ENCODE results near the gene TRIM47. TPM values are rescaled to one million over a fixed set of nuclear protein-coding genes. Genes with fewer than 3 reads are reported as not detected.

TRIM47 gene
- total RNA-seq, 1 experiment from 2014 or later, result 86.7 TPM

DNA sequence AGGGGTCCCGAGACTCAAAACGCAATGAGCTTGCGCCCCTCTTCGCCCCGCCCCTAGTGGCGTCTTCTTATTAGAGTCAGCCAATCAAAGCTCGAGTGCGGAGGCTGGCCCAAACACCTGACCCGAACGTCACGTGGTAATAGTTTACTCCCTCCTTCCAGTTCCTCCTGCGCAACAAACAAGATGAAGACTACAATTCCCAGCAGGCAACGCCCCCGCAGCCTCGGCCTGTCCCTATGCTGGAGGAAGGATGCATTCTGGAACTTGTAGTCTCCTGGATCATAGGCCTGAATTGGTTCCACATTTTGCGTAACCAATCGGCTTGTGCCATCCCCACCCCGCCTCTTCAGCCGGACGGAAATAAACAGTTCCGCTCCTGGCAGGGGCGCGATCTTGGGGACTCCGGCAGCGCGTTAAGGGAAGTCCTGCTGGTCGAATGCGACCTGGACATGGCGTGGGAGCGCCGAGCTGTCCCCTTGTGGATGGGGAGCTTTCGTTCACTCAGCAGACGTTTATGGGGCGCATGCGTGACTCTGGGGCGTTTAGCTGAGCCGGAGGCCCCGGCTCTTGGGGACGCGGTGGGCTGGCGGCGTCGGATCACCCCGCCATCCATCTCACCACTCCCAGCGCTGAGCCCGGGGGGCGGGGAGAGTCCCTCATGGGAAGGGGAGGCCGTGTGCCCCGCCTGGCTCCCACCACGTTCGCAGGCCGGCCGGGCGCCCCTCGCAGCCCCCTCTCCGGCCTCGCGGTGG, 22.9 kb downstream of the TRIM47 start, which contains the start of gene WBP2 (continued):
- TF ChIP-seq, protein P1, sequence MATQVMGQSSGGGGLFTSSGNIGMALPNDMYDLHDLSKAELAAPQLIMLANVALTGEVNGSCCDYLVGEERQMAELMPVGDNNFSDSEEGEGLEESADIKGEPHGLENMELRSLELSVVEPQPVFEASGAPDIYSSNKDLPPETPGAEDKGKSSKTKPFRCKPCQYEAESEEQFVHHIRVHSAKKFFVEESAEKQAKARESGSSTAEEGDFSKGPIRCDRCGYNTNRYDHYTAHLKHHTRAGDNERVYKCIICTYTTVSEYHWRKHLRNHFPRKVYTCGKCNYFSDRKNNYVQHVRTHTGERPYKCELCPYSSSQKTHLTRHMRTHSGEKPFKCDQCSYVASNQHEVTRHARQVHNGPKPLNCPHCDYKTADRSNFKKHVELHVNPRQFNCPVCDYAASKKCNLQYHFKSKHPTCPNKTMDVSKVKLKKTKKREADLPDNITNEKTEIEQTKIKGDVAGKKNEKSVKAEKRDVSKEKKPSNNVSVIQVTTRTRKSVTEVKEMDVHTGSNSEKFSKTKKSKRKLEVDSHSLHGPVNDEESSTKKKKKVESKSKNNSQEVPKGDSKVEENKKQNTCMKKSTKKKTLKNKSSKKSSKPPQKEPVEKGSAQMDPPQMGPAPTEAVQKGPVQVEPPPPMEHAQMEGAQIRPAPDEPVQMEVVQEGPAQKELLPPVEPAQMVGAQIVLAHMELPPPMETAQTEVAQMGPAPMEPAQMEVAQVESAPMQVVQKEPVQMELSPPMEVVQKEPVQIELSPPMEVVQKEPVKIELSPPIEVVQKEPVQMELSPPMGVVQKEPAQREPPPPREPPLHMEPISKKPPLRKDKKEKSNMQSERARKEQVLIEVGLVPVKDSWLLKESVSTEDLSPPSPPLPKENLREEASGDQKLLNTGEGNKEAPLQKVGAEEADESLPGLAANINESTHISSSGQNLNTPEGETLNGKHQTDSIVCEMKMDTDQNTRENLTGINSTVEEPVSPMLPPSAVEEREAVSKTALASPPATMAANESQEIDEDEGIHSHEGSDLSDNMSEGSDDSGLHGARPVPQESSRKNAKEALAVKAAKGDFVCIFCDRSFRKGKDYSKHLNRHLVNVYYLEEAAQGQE (IDR thresholded peaks at IDR 0.05; ENCODE audit: low read depth), result no peak
- TF ChIP-seq RAD21 (IDR thresholded peaks at IDR 0.05; ENCODE audit: low read depth) (peak; percentile 58; the same call in 1 of the 2 replicates), JUND (IDR thresholded peaks at IDR 0.05) (no peak)

GRCh38 chr17:75854881-75855309, 23.5 kb downstream of the TRIM47 start:
- H3K9me3 ChIP-seq (ENCODE audit: control insufficient read depth in 1 of 2, insufficient read depth in 1 of 2, low read depth in 1 of 2, low read length in 2 of 2), result no peaks in the 10 kb centered on the region
- POLR2A ChIA-PET, result interaction anchor here (0.6 to 6.8 kb wide), 19 partner anchors 9 to 639 kb away, joined by 3 to 83 read pairs (median 5); partner anchors contain the start of genes MRPL38, PRPSAP1, TRIM47 and TRIM65
- peaks cover 20% of the 10 kb centered on the region; the same call in 1 of the 2 replicates for H3K79me2 ChIP-seq (ENCODE audit: insufficient read depth, low read length)
- no peaks in the 10 kb centered on the region for H3K27me3 ChIP-seq (ENCODE audit: insufficient read depth, low read length)
- RAD21 ChIA-PET (ENCODE audit: low non-redundant PET in 1 of 2, low total read pairs in 2 of 2, uncharacterized antibody in 2 of 2, unreplicated experiment in 2 of 2), result interaction anchor here (0.6 to 2.0 kb wide), 10 partner anchors 10 to 255 kb away, joined by 3 to 7 read pairs (median 4); a partner anchor contains a TSS
- no peaks in the 10 kb centered on the region for H4K20me1 ChIP-seq (ENCODE audit: insufficient read depth)
- H3K4me1 ChIP-seq (ENCODE audit: control insufficient read depth in 1 of 2, insufficient read depth in 2 of 2, low read length in 2 of 2), result peaks cover 22 to 38% of the 10 kb centered on the region in 2 experiments
- H3K9ac ChIP-seq (ENCODE audit: low read length), result peak overlapping the region; percentile 86
- H3K9me2 ChIP-seq (ENCODE audit: insufficient read depth), result no peaks in the 10 kb centered on the region
- peak overlapping the region; percentile 37 for H3K27ac ChIP-seq (ENCODE audit: low read depth, low read length)
- CTCF ChIA-PET, result interaction anchor here (0.6 to 4.3 kb wide), 19 partner anchors 9 to 936 kb away, joined by 3 to 57 read pairs (median 5); partner anchors contain the start of genes ACOX1, CDK3, FBF1 and GALK1
- no TSS peak for BruUV-seq (replicated peaks)
- TF ChIP-seq SIN3A (IDR thresholded peaks at IDR 0.05; ENCODE audit: low read depth), result 0 out of 2 replicates have a peak, but pooled peaks have one; percentile 54
- TF ChIP-seq, protein P2, sequence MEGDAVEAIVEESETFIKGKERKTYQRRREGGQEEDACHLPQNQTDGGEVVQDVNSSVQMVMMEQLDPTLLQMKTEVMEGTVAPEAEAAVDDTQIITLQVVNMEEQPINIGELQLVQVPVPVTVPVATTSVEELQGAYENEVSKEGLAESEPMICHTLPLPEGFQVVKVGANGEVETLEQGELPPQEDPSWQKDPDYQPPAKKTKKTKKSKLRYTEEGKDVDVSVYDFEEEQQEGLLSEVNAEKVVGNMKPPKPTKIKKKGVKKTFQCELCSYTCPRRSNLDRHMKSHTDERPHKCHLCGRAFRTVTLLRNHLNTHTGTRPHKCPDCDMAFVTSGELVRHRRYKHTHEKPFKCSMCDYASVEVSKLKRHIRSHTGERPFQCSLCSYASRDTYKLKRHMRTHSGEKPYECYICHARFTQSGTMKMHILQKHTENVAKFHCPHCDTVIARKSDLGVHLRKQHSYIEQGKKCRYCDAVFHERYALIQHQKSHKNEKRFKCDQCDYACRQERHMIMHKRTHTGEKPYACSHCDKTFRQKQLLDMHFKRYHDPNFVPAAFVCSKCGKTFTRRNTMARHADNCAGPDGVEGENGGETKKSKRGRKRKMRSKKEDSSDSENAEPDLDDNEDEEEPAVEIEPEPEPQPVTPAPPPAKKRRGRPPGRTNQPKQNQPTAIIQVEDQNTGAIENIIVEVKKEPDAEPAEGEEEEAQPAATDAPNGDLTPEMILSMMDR (IDR thresholded peaks at IDR 0.05 in 2 of 3, conservative IDR thresholded peaks at IDR 0.05 in 1 of 3; ENCODE audit: borderline replicate concordance in 1 of 3, insufficient read depth in 1 of 3, low read depth in 2 of 3, low read length in 2 of 3), result no peak
- no peak for TF ChIP-seq CBX3 (IDR thresholded peaks at IDR 0.05; ENCODE audit: low read depth)
- H3K36me3 ChIP-seq (ENCODE audit: control insufficient read depth in 1 of 2, insufficient read depth in 2 of 2, low read length in 2 of 2), result peaks cover 6 to 7% of the 10 kb centered on the region in 2 experiments; a peak in 3 of 4 replicates
- DNase-seq (ENCODE audit: low read depth, low spot score), result no peak
- peak; percentile 14 for ATAC-seq
- intact Hi-C loops (cut with micrococcal nuclease), result loop anchor here (1.0 to 10.0 kb wide), 4 partner anchors 10 to 180 kb away; a partner anchor contains a TSS
- no peak overlapping the region for H2AFZ ChIP-seq (ENCODE audit: low read depth, low read length, poor library complexity, severe bottlenecking)
- peak overlapping the region; percentile 75 to 86 for H3K4me3 ChIP-seq (replicated peaks in 1 of 2; ENCODE audit: low read depth in 1 of 2, low read length in 2 of 2)
- peak overlapping the region; percentile 96 for H3K4me2 ChIP-seq (ENCODE audit: low read length)

Data from HCT116 (cell line).